Neural progenitor cell (in vitro differentiated cells): Measurements from ENCODE around the gene WSCD2. TPM values are rescaled to one million over a fixed set of nuclear protein-coding genes. Genes with fewer than 3 reads are reported as not detected.

Experiments used
- DNase-seq: peaks from one replicate; pipeline ENCODE4 v3.0.0-alpha.2; 2016; ENCODE audit warnings: low spot score
- H2AFZ ChIP-seq: fragments of 200-600 bp; sonication (generic); replicated peaks from 2 replicates; pipeline ENCODE4 v1.6.1; 2016; ENCODE audit warnings: antibody characterized with exemption
- H3F3A ChIP-seq: fragments of 200-600 bp; sonication (generic); 2 replicates; pipeline ENCODE4 v1.6.1; 2016; ENCODE audit warnings: antibody characterized with exemption, low read depth
- H3K27ac ChIP-seq: fragments of 200-600 bp; sonication (generic); 2 replicates; pipeline ENCODE4 v1.5.1; 2016; ENCODE audit warnings: mild to moderate bottlenecking
- H3K27me3 ChIP-seq: fragments of 200-600 bp; sonication (generic); 2 replicates; pipeline ENCODE4 v1.6.1; 2016; ENCODE audit warnings: mild to moderate bottlenecking, moderate library complexity
- H3K36me3 ChIP-seq: fragments of 200-600 bp; sonication (generic); 2 replicates; pipeline ENCODE4 v1.5.1; 2016
- H3K4me1 ChIP-seq: fragments of 200-600 bp; sonication (generic); 2 replicates; pipeline ENCODE4 v1.6.1; 2016; ENCODE audit warnings: mixed run types
- H3K4me2 ChIP-seq: fragments of 200-600 bp; sonication (generic); 2 replicates; pipeline ENCODE4 v1.6.1; 2016
- H3K4me3 ChIP-seq: fragments of 200-600 bp; sonication (generic); 2 replicates; pipeline ENCODE4 v1.5.1; 2016
- H3K79me2 ChIP-seq: fragments of 200-600 bp; sonication (generic); 2 replicates; pipeline ENCODE4 v1.6.1; 2016; ENCODE audit warnings: low read depth
- H3K9ac ChIP-seq: fragments of 200-600 bp; sonication (generic); 2 replicates; pipeline ENCODE4 v1.6.1; 2016
- H3K9me3 ChIP-seq: fragments of 200-600 bp; sonication (generic); 2 replicates; pipeline ENCODE4 v1.5.1; 2016; ENCODE audit warnings: low read depth
- H4K20me1 ChIP-seq: fragments of 200-600 bp; sonication (generic); 2 replicates; pipeline ENCODE4 v1.6.1; 2016; ENCODE audit warnings: low read depth
- H3K27ac Mint-ChIP-seq: 3 replicates; pipeline ENCODE4 v1.8.0; 2021; ENCODE audit warnings: mixed read lengths
- H3K27me3 Mint-ChIP-seq: 2 replicates; pipeline ENCODE4 v1.8.0; 2022; ENCODE audit warnings: low read depth, mild to moderate bottlenecking, inconsistent platforms, moderate library complexity, mixed read lengths; ENCODE audit not compliant: insufficient read depth
- H3K36me3 Mint-ChIP-seq: 3 replicates; pipeline ENCODE4 v1.8.0; 2021; ENCODE audit warnings: mixed read lengths
- H3K4me1 Mint-ChIP-seq: 3 replicates; pipeline ENCODE4 v1.8.0; 2021; ENCODE audit warnings: mixed read lengths
- H3K4me3 Mint-ChIP-seq: 3 replicates; pipeline ENCODE4 v1.8.0; 2021; ENCODE audit warnings: mild to moderate bottlenecking, moderate library complexity, mixed read lengths
- H3K9me3 Mint-ChIP-seq: 3 replicates; pipeline ENCODE4 v1.8.0; 2020; ENCODE audit warnings: mixed read lengths
- CTCF ChIP-seq: fragments of 200-600 bp; sonication (generic); IDR thresholded peaks from 2 replicates; pipeline ENCODE4 v1.5.1; 2017; ENCODE audit warnings: antibody characterized with exemption, mild to moderate bottlenecking
- EZH2 ChIP-seq: fragments of 200-600 bp; sonication (generic); IDR thresholded peaks from 2 replicates; pipeline ENCODE4 v1.6.1; 2017; ENCODE audit warnings: antibody characterized with exemption, mild to moderate bottlenecking, moderate library complexity
- EZH2phosphoT487 ChIP-seq: fragments of 200-600 bp; sonication (generic); IDR thresholded peaks from 2 replicates; pipeline ENCODE4 v1.6.1; 2017; ENCODE audit warnings: antibody characterized with exemption
- total RNA-seq: library from RNA; depleted of rRNA; stranded (reverse); fragments of >200 nt; gene quantifications from 2 replicates; pipeline ENCODE4 v1.2.3, GENCODE V29; 2015; ENCODE audit warnings: low replicate concordance

The WSCD2 gene
- total RNA-seq, 1 donor from 2014 or later: 6.6 TPM

- H3K36me3 ChIP-seq: no peaks in the 10 kb centered on the region
- no peak for TF ChIP-seq CTCF
- TF ChIP-seq EZH2: no peak
- TF ChIP-seq EZH2phosphoT487: no peak
- no peak overlapping the region for H2AFZ ChIP-seq
- Mint-ChIP-seq H3K27ac (no peak overlapping the region), H3K36me3 (no peaks in the 10 kb centered on the region), H3K4me3 (no peak overlapping the region), H3K4me1 (peaks cover 19% of the 10 kb centered on the region), H3K9me3 (peaks cover 48% of the 10 kb centered on the region), H3K27me3 (peaks cover 11% of the 10 kb centered on the region)
- H3K27ac ChIP-seq: no peak overlapping the region
- peaks cover 8% of the 10 kb centered on the region for H3K9me3 ChIP-seq
- no peak overlapping the region for H3K4me3 ChIP-seq
- H4K20me1 ChIP-seq: no peaks in the 10 kb centered on the region
- no peak overlapping the region for H3K4me2 ChIP-seq
- H3K9ac ChIP-seq: no peak overlapping the region
- H3K27me3 ChIP-seq: no peaks in the 10 kb centered on the region
- H3F3A ChIP-seq: no peaks in the 10 kb centered on the region
- H3K79me2 ChIP-seq: no peaks in the 10 kb centered on the region
- DNase-seq: no peak
- no peaks in the 10 kb centered on the region for H3K4me1 ChIP-seq
Measured at GRCh38 chr12:108260969-108261368, 131.9 kb downstream of the WSCD2 start.

GRCh38 chr12:108265505-108265904 is 136.4 kb downstream of the WSCD2 start:
- H3K27ac Mint-ChIP-seq: no peak overlapping the region
- no peak for DNase-seq
- H3K4me1 Mint-ChIP-seq: peaks cover 12% of the 10 kb centered on the region
- Histone ChIP-seq H2AFZ (no peak overlapping the region), H3K4me2 (no peak overlapping the region), H3K4me3 (no peak overlapping the region), H3K9ac (no peak overlapping the region), H3K36me3 (no peaks in the 10 kb centered on the region), H3K79me2 (no peaks in the 10 kb centered on the region), H4K20me1 (no peaks in the 10 kb centered on the region), H3K27ac (no peak overlapping the region), H3K9me3 (peaks cover 5% of the 10 kb centered on the region), H3K4me1 (peaks cover 9% of the 10 kb centered on the region), H3K27me3 (no peaks in the 10 kb centered on the region), H3F3A (no peaks in the 10 kb centered on the region)
- TF ChIP-seq EZH2: no peak
- TF ChIP-seq CTCF: no peak
- TF ChIP-seq EZH2phosphoT487: no peak
- peaks cover 37% of the 10 kb centered on the region for H3K9me3 Mint-ChIP-seq
- H3K36me3 Mint-ChIP-seq: no peaks in the 10 kb centered on the region
- H3K27me3 Mint-ChIP-seq: peaks cover 9% of the 10 kb centered on the region
- no peak overlapping the region for H3K4me3 Mint-ChIP-seq

- Mint-ChIP-seq H3K27me3 (peaks cover 11% of the 10 kb centered on the region), H3K4me3 (no peak overlapping the region), H3K27ac (no peak overlapping the region), H3K9me3 (peaks cover 31% of the 10 kb centered on the region), H3K4me1 (peaks cover 18% of the 10 kb centered on the region), H3K36me3 (no peaks in the 10 kb centered on the region)
- H3K36me3 ChIP-seq: no peaks in the 10 kb centered on the region
- H3K27me3 ChIP-seq: no peaks in the 10 kb centered on the region
- H3K9ac ChIP-seq: no peak overlapping the region
- no peaks in the 10 kb centered on the region for H3K9me3 ChIP-seq
- TF ChIP-seq CTCF (no peak), EZH2phosphoT487 (no peak), EZH2 (no peak)
- no peak overlapping the region for H3K4me3 ChIP-seq
- H3F3A ChIP-seq: no peaks in the 10 kb centered on the region
- no peak overlapping the region for H2AFZ ChIP-seq
- DNase-seq: no peak
- no peak overlapping the region for H3K27ac ChIP-seq
- H3K79me2 ChIP-seq: no peaks in the 10 kb centered on the region
- H3K4me2 ChIP-seq: no peak overlapping the region
- H3K4me1 ChIP-seq: peaks cover 10% of the 10 kb centered on the region
- H4K20me1 ChIP-seq: peaks cover 2% of the 10 kb centered on the region
Measured at GRCh38 chr12:108266131-108266530, 137.0 kb downstream of the WSCD2 start.

GRCh38 chr12:108267450-108267849 is 138.4 kb downstream of the WSCD2 start:
- no peak overlapping the region for H3K4me3 Mint-ChIP-seq
- H3K4me2 ChIP-seq: no peak overlapping the region
- H3K36me3 Mint-ChIP-seq: no peaks in the 10 kb centered on the region

More at GRCh38 chr12:108267450-108267849, 138.4 kb downstream of the WSCD2 start:
- Mint-ChIP-seq H3K4me1 (peaks cover 31% of the 10 kb centered on the region), H3K9me3 (peaks cover 21% of the 10 kb centered on the region), H3K27ac (no peak overlapping the region), H3K27me3 (peaks cover 10% of the 10 kb centered on the region)
- H3K27ac ChIP-seq: no peak overlapping the region
- TF ChIP-seq CTCF (no peak), EZH2phosphoT487 (no peak), EZH2 (no peak)
- H3K79me2 ChIP-seq: no peaks in the 10 kb centered on the region
- H3K4me1 ChIP-seq: peaks cover 24% of the 10 kb centered on the region
- H3K27me3 ChIP-seq: no peaks in the 10 kb centered on the region
- H4K20me1 ChIP-seq: peaks cover 10% of the 10 kb centered on the region
- no peaks in the 10 kb centered on the region for H3K9me3 ChIP-seq
- no peak overlapping the region for H2AFZ ChIP-seq
- DNase-seq: no peak
- no peaks in the 10 kb centered on the region for H3K36me3 ChIP-seq
- H3F3A ChIP-seq: no peaks in the 10 kb centered on the region
- H3K9ac ChIP-seq: no peak overlapping the region
- H3K4me3 ChIP-seq: no peak overlapping the region
